HL-60/S4 treated with phorbol 12-myristate 13-acetate at 8.2 ng/mL for 4 days and 3 days (cell line): Measurements from ENCODE around the gene C14orf132.

Source experiments
- in situ Hi-C: fragments of 300-500 bp; cut with MboI; formaldehyde crosslinking; loops from 2 replicates; pipeline ENCODE4 v1.15.0; 2022; ENCODE audit warnings: low sequenced_read_pairs

C14orf132 gene

GRCh38 chr14:96109596-96110355 lies 70.6 kb downstream of the C14orf132 start:
- in situ Hi-C loops: no loop called here

- in situ Hi-C loops: no loop called here
Observed at GRCh38 chr14:96112032-96112431, 72.9 kb downstream of the C14orf132 start.

GRCh38 chr14:96114002-96114401 lies 74.8 kb downstream of the C14orf132 start:
- in situ Hi-C loops: no loop called here

GRCh38 chr14:96117101-96117897 lies 78.1 kb downstream of the C14orf132 start:
- in situ Hi-C loops: no loop called here

- in situ Hi-C loops: no loop called here
Observed at GRCh38 chr14:96117960-96118359, 78.8 kb downstream of the C14orf132 start.

GRCh38 chr14:96118391-96118790 lies 79.2 kb downstream of the C14orf132 start:
- in situ Hi-C loops: no loop called here

- in situ Hi-C loops: no loop called here
Observed at GRCh38 chr14:96119947-96120346, 80.8 kb downstream of the C14orf132 start.

- in situ Hi-C loops: no loop called here
Observed at GRCh38 chr14:96120392-96120791, 81.2 kb downstream of the C14orf132 start.

- in situ Hi-C loops: no loop called here
Observed at GRCh38 chr14:96120941-96121340, 81.8 kb downstream of the C14orf132 start.

- in situ Hi-C loops: no loop called here
Observed at GRCh38 chr14:96121660-96122395, 82.7 kb downstream of the C14orf132 start.

GRCh38 chr14:96122496-96122895 lies 83.3 kb downstream of the C14orf132 start:
- in situ Hi-C loops: no loop called here

- in situ Hi-C loops: no loop called here
Observed at GRCh38 chr14:96125536-96125935, 86.4 kb downstream of the C14orf132 start.

- in situ Hi-C loops: no loop called here
Observed at GRCh38 chr14:96126339-96126782, 87.2 kb downstream of the C14orf132 start.

- in situ Hi-C loops: no loop called here
Observed at GRCh38 chr14:96126783-96127271, 87.7 kb downstream of the C14orf132 start.

- in situ Hi-C loops: no loop called here
Observed at GRCh38 chr14:96129128-96129736, 90.1 kb downstream of the C14orf132 start.

- in situ Hi-C loops: no loop called here
Observed at GRCh38 chr14:96130391-96130790, 91.2 kb downstream of the C14orf132 start.

GRCh38 chr14:96130854-96131253 lies 91.7 kb downstream of the C14orf132 start:
- in situ Hi-C loops: no loop called here

GRCh38 chr14:96131836-96132235 lies 92.7 kb downstream of the C14orf132 start:
- in situ Hi-C loops: no loop called here

GRCh38 chr14:96134508-96134907 lies 95.3 kb downstream of the C14orf132 start:
- in situ Hi-C loops: no loop called here

GRCh38 chr14:96135285-96135684 lies 96.1 kb downstream of the C14orf132 start:
- in situ Hi-C loops: no loop called here
